ENCODE results near the gene WNT11. TPM values are rescaled to one million over a fixed set of nuclear protein-coding genes. Genes with fewer than 3 reads are reported as not detected.

WNT11 gene
- not detected in 2 replicates for total RNA-seq (2022)
- not detected for Bru-seq, nascent RNA
- percentile 4 among the genes with signal in this experiment for BruChase-seq, experiment 1, labeled RNA remaining after a 6-hour chase
- percentile 7 among the genes with signal in this experiment for BruChase-seq, experiment 2, labeled RNA remaining after a 2-hour chase
- long read RNA-seq: 0 reads

DNA sequence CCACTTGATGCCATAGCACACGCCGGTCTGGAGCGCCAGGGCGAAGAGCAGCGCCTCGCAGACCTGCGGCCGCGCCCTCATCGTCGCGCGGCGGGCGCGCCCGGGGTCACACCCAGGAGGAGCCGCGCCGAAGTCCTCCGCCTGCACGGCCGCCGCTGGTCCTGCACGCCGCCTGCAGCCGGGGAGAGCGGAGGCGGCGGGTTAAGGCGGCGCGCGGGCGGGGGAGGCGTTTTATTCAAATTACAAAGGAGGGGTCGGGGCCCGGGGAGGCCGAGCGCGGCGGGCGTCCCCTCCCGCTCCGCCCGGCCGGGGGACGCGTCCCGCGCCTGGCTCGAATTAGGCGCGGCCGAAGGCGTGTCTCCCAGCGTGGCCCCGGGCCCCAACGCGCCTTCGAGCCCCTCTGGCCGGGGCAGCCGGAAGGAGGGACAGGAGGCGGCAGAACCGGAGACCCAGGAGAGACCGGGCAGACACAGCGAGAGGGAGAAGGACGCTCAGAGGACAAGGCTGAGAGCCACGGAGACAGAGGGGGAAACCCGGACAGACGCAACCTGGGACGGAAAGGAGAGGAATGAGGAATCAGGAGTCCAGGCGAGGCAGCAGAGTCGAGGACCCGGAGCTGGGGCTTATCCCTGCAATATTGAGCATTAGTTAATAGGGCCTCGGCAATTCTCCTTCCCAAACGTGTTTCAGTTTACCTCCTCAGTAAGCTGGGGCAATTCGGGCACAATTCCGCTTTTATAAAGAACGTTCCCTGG, at the start of gene WNT11:
TSS of gene WNT11 (minus strand) at position 176 of the 755 bp plus-strand sequence. CDS start at position 81, 95 bp downstream.
- no peaks in the 10 kb centered on the region for H3K9me3 Mint-ChIP-seq (ENCODE audit: low read depth, unreplicated experiment)
- CTCF ChIA-PET: interaction anchor here (0.6 to 3.3 kb wide), 3 partner anchors 112 to 494 kb away, joined by 4 to 62 read pairs (median 6); no protein-coding TSS in a partner anchor
- H3K4me1 Mint-ChIP-seq (ENCODE audit: low read depth, unreplicated experiment): peaks cover 17% of the 10 kb centered on the region
- no TSS peak for BruUV-seq (replicated peaks)
- TF ChIP-seq, protein P1, sequence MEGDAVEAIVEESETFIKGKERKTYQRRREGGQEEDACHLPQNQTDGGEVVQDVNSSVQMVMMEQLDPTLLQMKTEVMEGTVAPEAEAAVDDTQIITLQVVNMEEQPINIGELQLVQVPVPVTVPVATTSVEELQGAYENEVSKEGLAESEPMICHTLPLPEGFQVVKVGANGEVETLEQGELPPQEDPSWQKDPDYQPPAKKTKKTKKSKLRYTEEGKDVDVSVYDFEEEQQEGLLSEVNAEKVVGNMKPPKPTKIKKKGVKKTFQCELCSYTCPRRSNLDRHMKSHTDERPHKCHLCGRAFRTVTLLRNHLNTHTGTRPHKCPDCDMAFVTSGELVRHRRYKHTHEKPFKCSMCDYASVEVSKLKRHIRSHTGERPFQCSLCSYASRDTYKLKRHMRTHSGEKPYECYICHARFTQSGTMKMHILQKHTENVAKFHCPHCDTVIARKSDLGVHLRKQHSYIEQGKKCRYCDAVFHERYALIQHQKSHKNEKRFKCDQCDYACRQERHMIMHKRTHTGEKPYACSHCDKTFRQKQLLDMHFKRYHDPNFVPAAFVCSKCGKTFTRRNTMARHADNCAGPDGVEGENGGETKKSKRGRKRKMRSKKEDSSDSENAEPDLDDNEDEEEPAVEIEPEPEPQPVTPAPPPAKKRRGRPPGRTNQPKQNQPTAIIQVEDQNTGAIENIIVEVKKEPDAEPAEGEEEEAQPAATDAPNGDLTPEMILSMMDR (IDR thresholded peaks at IDR 0.05; ENCODE audit: unreplicated experiment): no peak
- intact Hi-C loops (cut with micrococcal nuclease; ENCODE audit: unreplicated experiment): loop anchor here (2.0 to 10.0 kb wide), 3 partner anchors 112 to 309 kb away; no protein-coding TSS in a partner anchor
- peaks cover 33% of the 10 kb centered on the region for H3K36me3 Mint-ChIP-seq (ENCODE audit: insufficient read depth, unreplicated experiment)
- peaks cover 51% of the 10 kb centered on the region for H3K27me3 Mint-ChIP-seq (ENCODE audit: unreplicated experiment)
- peak within 1 kb of the TSS; percentile 69 for H3K4me3 Mint-ChIP-seq (ENCODE audit: low read depth, unreplicated experiment)
- no peak within 1 kb of the TSS for H3K27ac Mint-ChIP-seq (ENCODE audit: unreplicated experiment)
- peak; percentile 57 for DNase-seq

DNA sequence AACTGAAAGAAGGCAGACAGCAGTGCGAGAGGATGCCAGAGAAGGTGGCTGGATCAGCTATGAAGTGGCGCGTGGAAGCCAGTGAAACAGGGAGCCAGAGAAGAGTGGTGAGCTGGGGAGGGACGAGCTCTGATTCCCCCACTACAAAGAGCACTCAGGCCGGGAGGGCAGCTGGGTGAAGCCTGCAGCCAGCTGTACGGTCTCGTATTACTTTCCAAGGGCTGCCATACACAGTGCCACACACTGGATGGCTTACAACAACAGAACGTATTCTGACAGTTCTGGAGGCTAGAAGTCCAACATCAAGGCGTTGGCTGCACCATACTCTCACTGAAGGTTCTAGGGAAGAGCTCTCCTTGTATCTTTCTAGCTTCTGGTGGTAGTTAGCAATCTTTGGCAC, 47.1 kb upstream of the WNT11 start:
- DNase-seq: no peak
- H3K4me3 Mint-ChIP-seq (ENCODE audit: low read depth, unreplicated experiment): no peak overlapping the region
- intact Hi-C loops (cut with micrococcal nuclease; ENCODE audit: unreplicated experiment): no loop called here
- H3K4me1 Mint-ChIP-seq (ENCODE audit: low read depth, unreplicated experiment): no peaks in the 10 kb centered on the region
- no peaks in the 10 kb centered on the region for H3K9me3 Mint-ChIP-seq (ENCODE audit: low read depth, unreplicated experiment)
- no peaks in the 10 kb centered on the region for H3K36me3 Mint-ChIP-seq (ENCODE audit: insufficient read depth, unreplicated experiment)
- no peak overlapping the region for H3K27ac Mint-ChIP-seq (ENCODE audit: unreplicated experiment)
- no TSS peak for BruUV-seq (replicated peaks)
- CTCF ChIA-PET: no interaction called here
- TF ChIP-seq, protein P1 (IDR thresholded peaks at IDR 0.05; ENCODE audit: unreplicated experiment): no peak
- H3K27me3 Mint-ChIP-seq (ENCODE audit: unreplicated experiment): peaks cover 83% of the 10 kb centered on the region

DNA sequence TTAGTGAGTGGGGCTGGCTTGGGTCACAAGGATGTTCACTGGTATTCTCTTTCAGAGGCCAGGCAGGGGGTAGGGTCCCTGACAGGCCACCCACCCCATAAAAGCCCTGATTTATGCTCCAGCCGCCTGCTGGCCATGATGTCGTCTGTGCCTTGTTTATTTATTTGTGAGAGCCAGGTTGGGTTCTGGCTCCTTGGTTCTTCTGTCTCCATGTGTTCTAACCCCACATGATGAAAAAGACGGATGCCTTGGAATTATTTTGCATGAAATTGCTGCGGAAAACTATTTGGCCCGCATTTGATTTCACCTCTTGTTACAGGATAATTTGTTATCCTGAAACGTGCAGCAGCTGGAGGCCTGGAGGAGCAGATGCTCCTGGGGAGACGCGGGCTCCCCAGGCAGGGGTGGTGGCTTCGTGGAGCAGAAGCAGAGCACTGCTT, 46.3 kb upstream of the WNT11 start:
- intact Hi-C loops (cut with micrococcal nuclease; ENCODE audit: unreplicated experiment): no loop called here
- Mint-ChIP-seq H3K9me3 (ENCODE audit: low read depth, unreplicated experiment) (no peaks in the 10 kb centered on the region), H3K36me3 (ENCODE audit: insufficient read depth, unreplicated experiment) (no peaks in the 10 kb centered on the region), H3K4me3 (ENCODE audit: low read depth, unreplicated experiment) (no peak overlapping the region), H3K27ac (ENCODE audit: unreplicated experiment) (no peak overlapping the region), H3K4me1 (ENCODE audit: low read depth, unreplicated experiment) (no peaks in the 10 kb centered on the region), H3K27me3 (ENCODE audit: unreplicated experiment) (peaks cover 76% of the 10 kb centered on the region)
- CTCF ChIA-PET: no interaction called here
- BruUV-seq (replicated peaks): no TSS peak
- DNase-seq: no peak
- TF ChIP-seq, protein P1 (IDR thresholded peaks at IDR 0.05; ENCODE audit: unreplicated experiment): no peak

GRCh38 chr11:76251576-76251975, 45.3 kb upstream of the WNT11 start:
- TF ChIP-seq, protein P1 (IDR thresholded peaks at IDR 0.05; ENCODE audit: unreplicated experiment): no peak
- Mint-ChIP-seq H3K27me3 (ENCODE audit: unreplicated experiment) (peaks cover 75% of the 10 kb centered on the region), H3K4me3 (ENCODE audit: low read depth, unreplicated experiment) (no peak overlapping the region), H3K27ac (ENCODE audit: unreplicated experiment) (no peak overlapping the region), H3K36me3 (ENCODE audit: insufficient read depth, unreplicated experiment) (no peaks in the 10 kb centered on the region), H3K4me1 (ENCODE audit: low read depth, unreplicated experiment) (no peaks in the 10 kb centered on the region), H3K9me3 (ENCODE audit: low read depth, unreplicated experiment) (no peaks in the 10 kb centered on the region)
- no peak for DNase-seq
- intact Hi-C loops (cut with micrococcal nuclease; ENCODE audit: unreplicated experiment): no loop called here
- CTCF ChIA-PET: no interaction called here
- BruUV-seq (replicated peaks): no TSS peak

Measured in Calu3 (cell line).